BLaER1 treated with 17β-estradiol and CSF1 and Interleukin-3, amounts not matched to agents 10 nM and 100 nM (cell line): ENCODE results near the gene APC2.

Experiments
- H3K27ac ChIP-seq, 11 experiments: shearing (Covaris generic); formaldehyde crosslinking; 2 replicates each; pipeline ENCODE4 v1.8.1; 2022
- H3K27me3 ChIP-seq, 11 experiments: shearing (Covaris generic); formaldehyde crosslinking; 2 replicates each; pipeline ENCODE4 v1.8.1; 2022
- H3K36me3 ChIP-seq, 11 experiments: shearing (Covaris generic); formaldehyde crosslinking; 2 replicates each; pipeline ENCODE4 v1.8.1; 2022
- H3K4me1 ChIP-seq, 10 experiments: shearing (Covaris generic); formaldehyde crosslinking; 2 replicates each; pipeline ENCODE4 v1.8.1; 2022
- H3K4me2 ChIP-seq, 11 experiments: shearing (Covaris generic); formaldehyde crosslinking; 2 replicates each; pipeline ENCODE4 v1.8.1; 2022
- H3K4me3 ChIP-seq, 10 experiments: shearing (Covaris generic); formaldehyde crosslinking; 2 replicates each; pipeline ENCODE4 v1.8.1; 2022
- H3K9ac ChIP-seq, 11 experiments: shearing (Covaris generic); formaldehyde crosslinking; 2 replicates each; pipeline ENCODE4 v1.8.1; 2022
- H3K9me3 ChIP-seq, 11 experiments: shearing (Covaris generic); formaldehyde crosslinking; replicated peaks in 1 of 11; 2 replicates each; pipeline ENCODE4 v1.8.1; 2022
- H4K20me1 ChIP-seq, 11 experiments: shearing (Covaris generic); formaldehyde crosslinking; 2 replicates each; pipeline ENCODE4 v1.8.1; 2022
- Cebpa-rat ChIP-seq, 11 experiments: shearing (Covaris generic); IDR thresholded peaks; 2 replicates each; pipeline ENCODE4 v1.8.1; 2022

Gene APC2

GRCh38 chr19:1502433-1503088 is 52.6 kb downstream of the APC2 start:
- no peak for TF ChIP-seq Cebpa-rat (IDR thresholded peaks at IDR 0.05)
- peaks cover 24 to 46% (median 30%) of the 10 kb centered on the region in 10 experiments for H3K4me1 ChIP-seq
- no peak overlapping the region for H3K27ac ChIP-seq
- H3K9me3 ChIP-seq = peaks cover 0 to 25% (median 9%) of the 10 kb centered on the region in 11 experiments; a peak in 15 of 22 replicates
- H3K4me2 ChIP-seq = peak overlapping the region in 2 of 11 experiments; percentile 51 to 54; a peak in 4 of 22 replicates
- no peaks in the 10 kb centered on the region for H3K36me3 ChIP-seq
- H4K20me1 ChIP-seq = no peaks in the 10 kb centered on the region
- peaks cover 11 to 32% (median 26%) of the 10 kb centered on the region in 11 experiments; a peak in 21 of 22 replicates for H3K27me3 ChIP-seq
- no peak overlapping the region for H3K4me3 ChIP-seq
- no peak overlapping the region for H3K9ac ChIP-seq

GRCh38 chr19:1503089-1503924 is 53.4 kb downstream of the APC2 start:
- Histone ChIP-seq H3K4me1 (peaks cover 16 to 40% (median 23%) of the 10 kb centered on the region in 10 experiments), H3K4me3 (no peak overlapping the region; a peak in 1 of 20 replicates), H3K9ac (0 out of 22 replicates have a peak overlapping the region, but pooled peaks of 1 of the 11 experiments have one; percentile 31), H3K9me3 (peaks cover 0 to 25% (median 9%) of the 10 kb centered on the region in 11 experiments; a peak in 15 of 22 replicates), H4K20me1 (no peaks in the 10 kb centered on the region; a peak in 1 of 22 replicates), H3K36me3 (no peaks in the 10 kb centered on the region), H3K27me3 (peaks cover 11 to 32% (median 26%) of the 10 kb centered on the region in 11 experiments; a peak in 21 of 22 replicates), H3K27ac (0 out of 22 replicates have a peak overlapping the region, but pooled peaks of 1 of the 11 experiments have one; percentile 20), H3K4me2 (peak overlapping the region; percentile 19 to 80 (median 53); a peak in 21 of 22 replicates)
- TF ChIP-seq Cebpa-rat (IDR thresholded peaks at IDR 0.05) = no peak

- no peak for TF ChIP-seq Cebpa-rat (IDR thresholded peaks at IDR 0.05)
- Histone ChIP-seq H3K36me3 (no peaks in the 10 kb centered on the region), H4K20me1 (no peaks in the 10 kb centered on the region; a peak in 1 of 22 replicates), H3K27me3 (peaks cover 11 to 32% (median 26%) of the 10 kb centered on the region in 11 experiments; a peak in 21 of 22 replicates), H3K9ac (no peak overlapping the region), H3K9me3 (peaks cover 0 to 25% (median 9%) of the 10 kb centered on the region in 11 experiments; a peak in 15 of 22 replicates), H3K4me2 (peak overlapping the region; percentile 19 to 80 (median 53); a peak in 20 of 22 replicates), H3K4me3 (no peak overlapping the region; a peak in 1 of 20 replicates), H3K27ac (no peak overlapping the region), H3K4me1 (peaks cover 14 to 42% (median 30%) of the 10 kb centered on the region in 10 experiments)
These were observed 54.2 kb downstream of the APC2 start for GRCh38 chr19:1503925-1504773.

GRCh38 chr19:1505012-1505411 is 55.1 kb downstream of the APC2 start:
- H3K4me2 ChIP-seq = no peak overlapping the region
- peaks cover 15 to 36% (median 31%) of the 10 kb centered on the region in 11 experiments; a peak in 21 of 22 replicates for H3K27me3 ChIP-seq
- TF ChIP-seq Cebpa-rat (IDR thresholded peaks at IDR 0.05) = no peak

GRCh38 chr19:1505991-1506881 is 56.3 kb downstream of the APC2 start:
- H3K4me3 ChIP-seq = no peak overlapping the region
- H3K27ac ChIP-seq = no peak overlapping the region
- peaks cover 24 to 55% (median 46%) of the 10 kb centered on the region in 10 experiments for H3K4me1 ChIP-seq
- H3K27me3 ChIP-seq = peaks cover 27 to 48% (median 43%) of the 10 kb centered on the region in 11 experiments
- no peak for TF ChIP-seq Cebpa-rat (IDR thresholded peaks at IDR 0.05)
- peaks cover 0 to 11% (median 0%) of the 10 kb centered on the region in 11 experiments; a peak in 5 of 22 replicates for H4K20me1 ChIP-seq
- H3K36me3 ChIP-seq = no peaks in the 10 kb centered on the region
- H3K4me2 ChIP-seq = peak overlapping the region in 3 of 11 experiments; percentile 74 to 80 (median 77); a peak in 1 of 22 replicates
- H3K9me3 ChIP-seq = peaks cover 0 to 13% (median 0%) of the 10 kb centered on the region in 11 experiments; a peak in 5 of 22 replicates
- no peak overlapping the region for H3K9ac ChIP-seq

More at GRCh38 chr19:1505012-1505411, 55.1 kb downstream of the APC2 start:
- Histone ChIP-seq H3K9ac (no peak overlapping the region), H4K20me1 (peaks cover 0 to 4% (median 0%) of the 10 kb centered on the region in 11 experiments; a peak in 2 of 22 replicates), H3K27ac (no peak overlapping the region), H3K4me1 (peaks cover 19 to 50% (median 38%) of the 10 kb centered on the region in 10 experiments), H3K36me3 (no peaks in the 10 kb centered on the region), H3K4me3 (no peak overlapping the region), H3K9me3 (peaks cover 0 to 17% (median 5%) of the 10 kb centered on the region in 11 experiments; a peak in 15 of 22 replicates)

- peak overlapping the region; percentile 63 to 85 (median 76); a peak in 21 of 22 replicates for H3K27ac ChIP-seq
- H3K9me3 ChIP-seq = peaks cover 0 to 13% (median 0%) of the 10 kb centered on the region in 11 experiments; a peak in 5 of 22 replicates
- peaks cover 0 to 13% (median 0%) of the 10 kb centered on the region in 11 experiments; a peak in 8 of 22 replicates for H4K20me1 ChIP-seq
- no peaks in the 10 kb centered on the region for H3K36me3 ChIP-seq
- peak overlapping the region; percentile 40 to 80 (median 72); a peak in 18 of 22 replicates for H3K9ac ChIP-seq
- no peak for TF ChIP-seq Cebpa-rat (IDR thresholded peaks at IDR 0.05)
- peaks cover 37 to 57% (median 49%) of the 10 kb centered on the region in 11 experiments for H3K27me3 ChIP-seq
- H3K4me2 ChIP-seq = peak overlapping the region; percentile 74 to 91 (median 82)
- H3K4me3 ChIP-seq = peak overlapping the region in 8 of 10 experiments; percentile 34 to 69 (median 60); a peak in 17 of 20 replicates
- peaks cover 24 to 59% (median 50%) of the 10 kb centered on the region in 10 experiments for H3K4me1 ChIP-seq
These were observed 57.3 kb downstream of the APC2 start for GRCh38 chr19:1507192-1507660.
